ENCODE measurements around the gene B2M. TPM values are rescaled to one million over a fixed set of nuclear protein-coding genes. Genes with fewer than 3 reads are reported as not detected.
"Not testable (repeated sequence)": the region's sequence is repeated elsewhere in the genome, so short reads cannot be mapped to it uniquely, and the experiment has no call there.

The B2M gene
- total RNA-seq, 1 experiment from 2014 or later: 81.0 TPM

GRCh38 chr15:44727485-44728231, 16.3 kb downstream of the B2M start:
- H4K20me1 ChIP-seq (ENCODE audit: control insufficient read depth, insufficient read depth, insufficient read length): no peaks in the 10 kb centered on the region
- H2BK12ac ChIP-seq (ENCODE audit: insufficient read length, low read depth, low read length): no peak overlapping the region
- no peak overlapping the region for H4K91ac ChIP-seq (ENCODE audit: insufficient read length, low read depth, low read length)
- no peak overlapping the region for H3K4ac ChIP-seq (ENCODE audit: low read depth, low read length)
- H3K27me3 Mint-ChIP-seq (ENCODE audit: low read depth): no peaks in the 10 kb centered on the region
- no peaks in the 10 kb centered on the region for H3K27me3 ChIP-seq (ENCODE audit: insufficient read depth, low read length)
- H4K5ac ChIP-seq (ENCODE audit: insufficient read length, low read depth, low read length): no peak overlapping the region
- H3K79me2 ChIP-seq (ENCODE audit: insufficient read depth, low read length): no peaks in the 10 kb centered on the region
- H3K36me3 Mint-ChIP-seq (ENCODE audit: insufficient read depth in 1 of 3, low read depth in 3 of 3): peaks cover 0 to 3% (median 0%) of the 10 kb centered on the region in 3 experiments; a peak in 1 of 7 replicates
- no peak overlapping the region for H3K18ac ChIP-seq (ENCODE audit: insufficient read length, low read depth, low read length)
- no peaks in the 10 kb centered on the region for H3K79me1 ChIP-seq (ENCODE audit: insufficient read depth, low read depth, low read length, poor library complexity, severe bottlenecking)
- TF ChIP-seq CTCF (conservative IDR thresholded peaks at IDR 0.05): no peak
- peak overlapping the region in 1 of 3 experiments; percentile 44; a peak in 2 of 7 replicates for H3K27ac Mint-ChIP-seq
- no peak overlapping the region for H2BK120ac ChIP-seq (ENCODE audit: low read depth, low read length, poor library complexity, severe bottlenecking)
- DNase-seq: no peak
- H3K9ac ChIP-seq (ENCODE audit: extremely low read depth, insufficient read length, low read length): no peak overlapping the region
- peaks cover 7% of the 10 kb centered on the region for H3K23me2 ChIP-seq (ENCODE audit: insufficient read length, low read depth, low read length, poor library complexity, severe bottlenecking)
- H3K23ac ChIP-seq (ENCODE audit: insufficient read length, low read depth, low read length): no peak overlapping the region
- no peak overlapping the region for H2BK5ac ChIP-seq (ENCODE audit: insufficient read length, low read length)
- H3K4me1 Mint-ChIP-seq: peaks cover 15 to 21% of the 10 kb centered on the region in 2 experiments
- no peaks in the 10 kb centered on the region for H3K9me3 ChIP-seq (ENCODE audit: control insufficient read depth, low read depth, low read length)
- H3T11ph ChIP-seq (ENCODE audit: low read length): no peak overlapping the region
- no peak overlapping the region for H3K56ac ChIP-seq (ENCODE audit: insufficient read length, low read depth, low read length)
- no peak overlapping the region for H2AK5ac ChIP-seq (ENCODE audit: insufficient read length, low read length)
- H3K27ac ChIP-seq (ENCODE audit: insufficient read length, low read depth, low read length): no peak overlapping the region
- H2BK20ac ChIP-seq (ENCODE audit: low read depth, low read length, poor library complexity, severe bottlenecking): no peak overlapping the region
- H2AFZ ChIP-seq (ENCODE audit: low read length): no peak overlapping the region
- H3K14ac ChIP-seq (ENCODE audit: insufficient read depth, low read length): no peak overlapping the region
- no peak overlapping the region for H2BK15ac ChIP-seq (ENCODE audit: low read depth, low read length)
- no peaks in the 10 kb centered on the region for H3K9me3 Mint-ChIP-seq
- H4K8ac ChIP-seq (replicated peaks; ENCODE audit: insufficient read length, low read depth, low read length): no peak overlapping the region
- H3K4me1 ChIP-seq (ENCODE audit: insufficient read depth, low read length): peaks cover 3% of the 10 kb centered on the region; the same call in 1 of the 2 replicates
- H3K4me3 Mint-ChIP-seq: peak overlapping the region; percentile 29 to 63; a peak in 4 of 5 replicates
- WGBS (ENCODE audit: extremely low coverage, insufficient read length, low lambda C conversion rate): no CpG with 5 or more reads among the region's 6 CpGs
- no peak overlapping the region for H3K4me2 ChIP-seq (ENCODE audit: insufficient read depth, insufficient read length, low read length)

GRCh38 chr15:44728232-44728575, 16.9 kb downstream of the B2M start:
- not testable (repeated sequence) for H4K91ac ChIP-seq (ENCODE audit: insufficient read length, low read depth, low read length); H2BK15ac ChIP-seq (ENCODE audit: low read depth, low read length); H3K79me2 ChIP-seq (ENCODE audit: insufficient read depth, low read length); H4K5ac ChIP-seq (ENCODE audit: insufficient read length, low read depth, low read length); H3K23me2 ChIP-seq (ENCODE audit: insufficient read length, low read depth, low read length, poor library complexity, severe bottlenecking); H2BK20ac ChIP-seq (ENCODE audit: low read depth, low read length, poor library complexity, severe bottlenecking); H2AK5ac ChIP-seq (ENCODE audit: insufficient read length, low read length); H3K36me3 Mint-ChIP-seq (ENCODE audit: insufficient read depth in 1 of 3, low read depth in 3 of 3); H3K9me3 Mint-ChIP-seq; H3K18ac ChIP-seq (ENCODE audit: insufficient read length, low read depth, low read length); H3K27me3 ChIP-seq (ENCODE audit: insufficient read depth, low read length); H3K56ac ChIP-seq (ENCODE audit: insufficient read length, low read depth, low read length); H4K20me1 ChIP-seq (ENCODE audit: control insufficient read depth, insufficient read depth, insufficient read length); H3K9ac ChIP-seq (ENCODE audit: extremely low read depth, insufficient read length, low read length); H3K23ac ChIP-seq (ENCODE audit: insufficient read length, low read depth, low read length); DNase-seq; H2AFZ ChIP-seq (ENCODE audit: low read length); H3K14ac ChIP-seq (ENCODE audit: insufficient read depth, low read length); H3T11ph ChIP-seq (ENCODE audit: low read length); H3K79me1 ChIP-seq (ENCODE audit: insufficient read depth, low read depth, low read length, poor library complexity, severe bottlenecking); H3K9me3 ChIP-seq (ENCODE audit: control insufficient read depth, low read depth, low read length); H3K4ac ChIP-seq (ENCODE audit: low read depth, low read length); H3K27me3 Mint-ChIP-seq (ENCODE audit: low read depth); H2BK12ac ChIP-seq (ENCODE audit: insufficient read length, low read depth, low read length); H2BK5ac ChIP-seq (ENCODE audit: insufficient read length, low read length); H3K4me1 ChIP-seq (ENCODE audit: insufficient read depth, low read length); H4K8ac ChIP-seq (replicated peaks; ENCODE audit: insufficient read length, low read depth, low read length)
- no CpG with 5 or more reads among the region's 5 CpGs for WGBS (ENCODE audit: extremely low coverage, insufficient read length, low lambda C conversion rate)
- Mint-ChIP-seq H3K27ac (peak overlapping the region; percentile 84 to 99 (median 98); a peak in 6 of 7 replicates), H3K4me3 (peak overlapping the region; percentile 85 to 95), H3K4me1 (peaks cover 15 to 21% of the 10 kb centered on the region in 2 experiments)
- Histone ChIP-seq H3K4me2 (ENCODE audit: insufficient read depth, insufficient read length, low read length) (peak overlapping the region; percentile 93), H2BK120ac (ENCODE audit: low read depth, low read length, poor library complexity, severe bottlenecking) (peak overlapping the region; percentile 94), H3K27ac (ENCODE audit: insufficient read length, low read depth, low read length) (peak overlapping the region; percentile 87)
